ENCODE results near the gene RNF150.

Gene RNF150

GRCh38 chr4:141130947-141131605, 2.2 kb downstream of the RNF150 start:
- no peak for DNase-seq

DNA sequence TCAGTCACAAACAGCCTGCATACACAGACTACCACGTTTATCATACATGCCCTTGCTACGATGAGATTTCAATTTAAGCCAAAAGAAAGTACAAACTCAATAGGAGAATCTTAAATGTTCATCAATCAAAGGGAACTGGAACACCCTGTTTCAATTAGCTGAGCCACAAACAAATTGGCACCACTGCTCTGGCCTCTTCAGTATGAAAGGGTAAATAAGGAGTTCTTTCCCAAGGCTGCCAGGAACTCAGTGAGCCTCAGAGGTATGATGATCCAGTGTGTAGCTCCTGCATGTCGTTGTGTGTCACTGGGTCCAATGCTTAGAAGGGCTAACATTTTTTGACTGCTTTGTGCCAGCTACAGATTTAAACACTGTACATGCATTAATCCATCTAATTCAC, 5.4 kb downstream of the RNF150 start:
- no peak for DNase-seq

DNA sequence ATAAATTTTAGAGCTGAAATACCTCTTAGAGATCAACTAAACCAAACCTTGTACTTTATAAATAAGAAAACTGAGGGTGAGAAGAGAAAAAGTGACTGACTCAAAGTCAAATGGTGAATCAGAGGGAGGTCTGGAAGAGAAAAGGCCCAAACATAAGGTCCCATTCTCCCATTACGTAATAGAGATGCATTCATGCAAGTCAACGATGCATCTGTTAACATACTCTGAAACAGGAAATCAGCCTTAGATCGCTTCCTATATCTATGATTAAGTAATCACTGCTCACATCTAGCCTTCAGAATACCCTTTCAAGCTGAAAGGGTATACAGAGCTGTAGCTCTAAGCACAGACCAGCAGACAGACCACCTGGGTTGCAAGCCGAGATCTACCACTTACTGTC, 6.5 kb downstream of the RNF150 start:
- DNase-seq = peak; percentile 27

DNA sequence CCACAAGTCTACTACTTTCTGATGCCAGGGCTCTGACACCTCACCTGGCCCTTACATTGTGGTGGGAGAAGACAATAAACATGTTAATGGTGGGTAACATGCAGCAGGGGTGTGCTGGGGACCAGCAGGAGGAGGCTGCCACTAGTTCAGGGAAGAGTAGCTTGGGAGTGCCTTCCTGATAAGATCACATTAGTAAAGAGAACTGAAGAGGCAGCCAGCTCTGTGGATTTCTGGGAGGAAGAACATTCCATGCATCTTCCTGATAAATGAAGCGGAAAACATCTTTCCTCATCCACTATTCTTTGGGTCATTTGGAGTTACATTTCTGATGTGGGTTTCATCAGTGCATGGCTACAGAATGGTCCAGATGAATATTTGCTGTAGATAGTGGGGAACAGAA, 9.0 kb downstream of the RNF150 start:
- DNase-seq = no peak

- DNase-seq = no peak
Observed at GRCh38 chr4:141121768-141122454, 11.4 kb downstream of the RNF150 start.

- DNase-seq = no peak
Observed at GRCh38 chr4:141121101-141121500, 12.2 kb downstream of the RNF150 start.

DNA sequence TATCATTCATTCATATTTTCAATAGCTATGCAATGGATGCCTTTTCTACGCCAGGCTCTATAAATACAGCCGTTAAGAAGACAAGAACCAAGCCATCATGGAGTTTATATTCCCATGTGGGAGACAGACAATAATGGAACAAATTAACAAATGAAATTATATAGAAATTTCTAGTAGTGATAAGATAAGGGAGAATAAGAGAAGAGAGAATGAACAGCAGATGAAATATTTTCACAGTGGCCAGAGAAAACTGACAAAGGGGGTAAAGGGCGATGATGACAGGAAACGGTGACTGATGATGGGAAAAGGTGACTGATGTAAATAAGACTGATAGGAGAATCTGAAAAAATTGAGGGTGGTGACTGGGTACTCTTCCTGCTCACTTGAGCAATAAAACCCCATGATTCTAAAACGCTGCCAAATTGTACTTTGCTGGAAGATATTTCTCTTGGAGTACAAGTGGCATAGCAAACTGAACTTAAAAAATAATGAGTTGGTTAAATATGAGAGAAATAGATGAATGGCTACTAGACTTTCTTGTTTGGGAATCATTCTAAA, 13.2 kb downstream of the RNF150 start:
- no peak for DNase-seq

GRCh38 chr4:141119071-141119470, 14.2 kb downstream of the RNF150 start:
- DNase-seq = no peak

DNA sequence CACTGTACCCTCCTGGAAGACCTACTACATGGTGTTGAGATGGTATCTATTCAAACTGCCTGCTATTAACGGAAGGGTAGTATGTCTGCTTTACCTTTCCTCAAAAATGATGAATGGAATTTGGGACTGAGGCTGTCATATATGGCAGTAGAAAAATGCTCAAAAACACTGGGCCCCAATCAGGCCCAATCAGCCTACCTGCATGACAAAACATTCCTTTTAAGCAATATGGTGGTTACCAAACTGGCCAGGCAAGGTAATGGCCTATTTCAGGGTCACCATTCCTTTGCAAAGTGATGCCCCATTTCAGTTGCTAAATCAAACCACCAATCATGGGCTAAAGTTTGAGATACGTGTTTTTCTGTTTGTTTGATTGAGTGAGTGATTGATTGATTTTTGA, 14.9 kb downstream of the RNF150 start:
- no peak for DNase-seq

- DNase-seq = no peak
Observed at GRCh38 chr4:141117935-141118334, 15.3 kb downstream of the RNF150 start.

DNA sequence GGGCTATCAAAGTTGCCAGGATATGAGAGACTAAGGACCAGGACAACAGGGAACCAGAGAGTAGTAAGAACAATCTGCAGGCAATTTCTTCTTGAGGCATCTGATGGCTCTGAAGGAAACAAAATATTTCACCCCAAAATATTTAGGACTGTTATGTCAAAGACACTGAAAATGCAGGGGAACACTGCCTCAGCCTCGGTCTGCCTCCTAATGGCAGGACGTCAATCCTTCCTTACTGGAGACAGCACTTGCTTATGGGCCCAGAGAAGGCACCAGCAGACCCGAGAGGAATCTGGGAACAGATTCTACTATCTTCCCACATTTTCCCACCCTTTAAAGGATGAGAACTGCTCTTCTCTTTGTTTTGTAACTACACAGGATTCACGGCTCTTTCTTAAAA, 23.3 kb downstream of the RNF150 start:
- no peak for DNase-seq

GRCh38 chr4:141107927-141108326, 25.3 kb downstream of the RNF150 start:
- no peak for DNase-seq

- DNase-seq = no peak
Observed at GRCh38 chr4:141102367-141102766, 30.9 kb downstream of the RNF150 start.

DNA sequence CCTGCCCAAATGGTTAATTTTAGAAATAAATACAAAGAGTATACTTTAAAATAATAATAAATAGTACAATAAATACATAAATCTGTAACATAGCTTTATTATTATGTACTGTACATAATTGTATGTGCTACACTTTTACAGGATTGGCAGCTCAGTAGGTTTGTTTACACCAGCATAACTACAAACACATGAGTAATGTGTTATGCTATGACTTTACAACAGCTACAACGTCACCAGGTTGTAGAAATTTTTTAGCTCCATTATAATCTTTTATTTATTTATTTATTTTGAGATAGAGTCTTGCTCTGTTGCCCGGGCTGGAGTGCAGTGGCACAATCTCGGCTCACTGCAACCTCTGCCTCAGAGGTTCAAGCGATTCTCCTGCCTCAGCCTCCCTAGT, 31.8 kb downstream of the RNF150 start:
- no peak for DNase-seq

- no peak for DNase-seq
Observed at GRCh38 chr4:141099326-141099725, 33.9 kb downstream of the RNF150 start.

- DNase-seq = no peak
Observed at GRCh38 chr4:141098163-141098562, 35.1 kb downstream of the RNF150 start.

DNA sequence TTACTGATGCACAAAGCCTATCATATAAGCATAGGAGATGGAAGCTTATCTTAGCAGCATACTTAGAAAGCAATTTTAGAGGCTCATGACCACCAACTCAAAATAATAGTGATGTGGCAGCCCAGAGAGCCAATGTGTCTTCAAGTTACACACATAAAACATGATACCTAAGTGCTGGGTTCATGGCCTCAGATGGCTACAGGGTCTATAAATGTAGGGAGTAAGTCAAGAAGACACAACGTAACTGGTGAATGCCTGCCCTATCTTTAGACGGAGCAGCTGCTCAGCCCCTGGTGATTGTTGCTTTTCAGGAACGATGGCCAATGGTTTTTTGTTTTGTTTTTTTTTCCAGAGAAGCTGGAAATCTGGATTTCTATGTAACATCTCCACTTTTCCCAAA, 42.8 kb downstream of the RNF150 start:
- no peak for DNase-seq

DNA sequence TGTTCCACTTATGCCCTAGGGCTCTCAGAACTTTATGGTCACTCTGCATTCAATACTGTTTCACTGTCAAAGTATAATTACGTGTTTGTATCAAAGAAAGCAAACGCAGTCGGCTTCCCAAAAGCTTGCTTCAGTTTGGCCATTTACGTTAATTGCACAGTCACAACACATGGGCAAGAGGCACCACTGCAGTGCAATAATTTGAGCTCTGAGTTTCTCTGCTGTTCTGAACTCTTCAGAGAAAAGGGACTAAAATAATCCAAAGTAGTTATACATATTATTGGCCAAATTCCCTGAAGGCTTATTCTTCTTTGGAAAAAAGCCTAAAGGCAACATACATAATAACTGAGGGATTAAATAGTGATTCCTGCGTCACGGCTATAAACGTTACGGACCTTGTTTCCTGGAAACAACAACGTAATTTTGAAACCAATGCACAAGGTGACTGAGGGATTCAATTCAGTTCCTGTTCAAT, 51.3 kb downstream of the RNF150 start:
- DNase-seq = no peak

GRCh38 chr4:141080668-141081067, 52.6 kb downstream of the RNF150 start:
- no peak for DNase-seq

GRCh38 chr4:141079393-141079930, 53.8 kb downstream of the RNF150 start:
- no peak for DNase-seq

- DNase-seq = peak; percentile 4
Observed at GRCh38 chr4:141078871-141079270, 54.4 kb downstream of the RNF150 start.

GRCh38 chr4:141077611-141078225, 55.6 kb downstream of the RNF150 start:
- DNase-seq = no peak

DNA sequence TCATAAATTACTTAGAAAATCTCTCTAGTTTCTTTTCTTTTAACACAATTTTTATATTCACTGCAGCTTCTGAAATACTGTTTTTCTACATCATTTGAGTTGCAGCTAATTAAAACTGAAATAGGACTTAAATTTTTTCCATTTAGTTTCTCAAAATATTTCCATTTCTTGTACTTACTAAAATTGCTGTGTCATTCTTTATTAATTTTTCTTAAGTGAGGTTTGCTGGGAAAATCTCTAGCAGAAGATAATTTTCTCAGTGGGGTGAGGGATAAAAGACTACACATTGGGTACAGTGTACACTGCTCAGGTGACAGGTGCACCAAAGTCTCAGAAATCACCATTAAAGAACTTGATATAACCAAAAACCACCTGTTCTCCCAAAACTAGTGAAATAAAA, 57.7 kb downstream of the RNF150 start:
- no peak for DNase-seq
